Spleen (tissue), 11 donors: Measurements from ENCODE around the gene ZNF513. TPM values are rescaled to one million over a fixed set of nuclear protein-coding genes. Genes with fewer than 3 reads are reported as not detected.

ENCODE experiments used
- DNase-seq: peaks from one replicate; pipeline ENCODE4 v3.0.0-alpha.2; 2020
- H3K27ac ChIP-seq, 8 donors: fragments of 200-600 bp; sonication (generic) in 7 of 8; 1 replicate in 4 of 8; 2 replicates in 4 of 8; pipeline versions ENCODE4 v1.5.0 to v1.8.0; 2016 to 2021; ENCODE audit warnings: inconsistent platforms in 4 of 8, mild to moderate bottlenecking in 4 of 8, moderate library complexity in 1 of 8
- H3K27me3 ChIP-seq, 7 donors: fragments of 200-600 bp; sonication (generic) in 6 of 7; replicated peaks in 1 of 7; 1 replicate in 4 of 7; 2 replicates in 3 of 7; pipeline versions ENCODE4 v1.5.0 to v1.8.0; 2016 to 2021; ENCODE audit warnings: inconsistent platforms in 3 of 7, mild to moderate bottlenecking in 1 of 7
- H3K36me3 ChIP-seq, 6 donors: fragments of 200-600 bp; sonication (generic) in 5 of 6; 1 replicate in 4 of 6; 2 replicates in 2 of 6; pipeline versions ENCODE4 v1.5.0 to v1.8.0; 2016 to 2021; ENCODE audit warnings: inconsistent platforms in 2 of 6
- H3K4me1 ChIP-seq, 6 donors: fragments of 200-600 bp; sonication (generic) in 5 of 6; 1 replicate in 3 of 6; 2 replicates in 3 of 6; pipeline versions ENCODE4 v1.5.0 to v1.8.0; 2016 to 2021; ENCODE audit warnings: inconsistent platforms in 3 of 6
- H3K4me3 ChIP-seq, 8 donors: fragments of 200-600 bp; sonication (generic) in 7 of 8; 1 replicate in 4 of 8; 2 replicates in 4 of 8; pipeline versions ENCODE4 v1.5.0 to v1.8.0; 2016 to 2021; ENCODE audit warnings: inconsistent platforms in 4 of 8, mild to moderate bottlenecking in 4 of 8, moderate library complexity in 2 of 8
- H3K9me3 ChIP-seq, 8 donors: fragments of 200-600 bp; sonication (generic) in 7 of 8; 1 replicate in 4 of 8; 2 replicates in 4 of 8; pipeline versions ENCODE4 v1.5.0 to v1.8.0; 2016 to 2021; ENCODE audit warnings: inconsistent platforms in 4 of 8
- POLR2A ChIP-seq, 3 donors: fragments of 450-650 bp; IDR thresholded peaks; one replicate each; pipeline ENCODE4 v1.5.1; 2017; ENCODE audit warnings: antibody characterized with exemption in 3 of 3, mild to moderate bottlenecking in 1 of 3
- POLR2AphosphoS5 ChIP-seq, 3 donors: sonication (generic); formaldehyde crosslinking; IDR thresholded peaks; one replicate each; pipeline ENCODE4 v1.5.1; 2017; ENCODE audit warnings: antibody characterized with exemption in 3 of 3
- WGBS, 5 donors: extraction: QIAGEN DNeasy Blood & Tissue Kit in 3 of 5; methylation state at CpG; one replicate each; pipeline versions ENCODE4 v1.1.5 to v1.1.7; 2013 to 2018; 5-methylcytosine and 5-hydroxymethylcytosine counted together
- intact Hi-C: fragments of 100-400 bp; cut with DNase I; formaldehyde crosslinking; loops from one replicate; pipeline ENCODE4 v1.15.0; 2023; ENCODE audit warnings: low total_unique reads
- polyA plus RNA-seq, 3 donors: library from polyadenylated mRNA; stranded (reverse); fragments of 200-250 nt; gene quantifications; one replicate each; pipeline ENCODE4 v1.2.1, GENCODE V29; 2013
- total RNA-seq, 7 donors: library from RNA; depleted of rRNA in 3 of 7; stranded (reverse); fragments of >200 nt in 3 of 7; fragmentation: NEBNext Ultra II Directional in 4 of 7; extraction: Animal tissue kit (Norgen Biotek cat#: 25700) in 4 of 7; gene quantifications; one replicate each; pipeline versions ENCODE4 v1.1.0 to v1.2.1, GENCODE V29; 2016 to 2021
- TF ChIP-seq, protein P1 (sequence below), 11 experiments: fragments of 200-600 bp in 7 of 11; fragments of 450-650 bp in 4 of 11; sonication (generic) in 4 of 11; IDR thresholded peaks in 8 of 11; conservative IDR thresholded peaks in 3 of 11; 1 replicate in 7 of 11; 2 replicates in 4 of 11; pipeline versions ENCODE4 v1.4.0 to v1.8.0; 2016 to 2021; ENCODE audit warnings: antibody characterized with exemption in 11 of 11, inconsistent platforms in 4 of 11, mild to moderate bottlenecking in 1 of 11
- donor health status: healthy with polysubstance abuse.
- donor health status: DM: no; HTN: no; CAD: no; lungs with moderate emphysema.
- donor health status: DM: no; HTN: no; CAD: no.
- donor health status: Bipolar disorder and iron deficiency.
- donor health status: healthy.
- donor health status: DM: no; HTN: no; CAD: no.
- donor health status: DM: yes; HTN: yes; CAD: no.

The ZNF513 gene
- total and polyA plus RNA-seq, 10 donors = 13.6 to 29.0 (median 18.6) TPM

GRCh38 chr2:27412419-27413152 is 32.1 kb upstream of the ZNF513 start:
- WGBS, 5 donors = 86 to 95% (median 90%) methylated on average over 9 of the region's 9 CpGs
- H3K9me3 ChIP-seq = no peaks in the 10 kb centered on the region

DNA sequence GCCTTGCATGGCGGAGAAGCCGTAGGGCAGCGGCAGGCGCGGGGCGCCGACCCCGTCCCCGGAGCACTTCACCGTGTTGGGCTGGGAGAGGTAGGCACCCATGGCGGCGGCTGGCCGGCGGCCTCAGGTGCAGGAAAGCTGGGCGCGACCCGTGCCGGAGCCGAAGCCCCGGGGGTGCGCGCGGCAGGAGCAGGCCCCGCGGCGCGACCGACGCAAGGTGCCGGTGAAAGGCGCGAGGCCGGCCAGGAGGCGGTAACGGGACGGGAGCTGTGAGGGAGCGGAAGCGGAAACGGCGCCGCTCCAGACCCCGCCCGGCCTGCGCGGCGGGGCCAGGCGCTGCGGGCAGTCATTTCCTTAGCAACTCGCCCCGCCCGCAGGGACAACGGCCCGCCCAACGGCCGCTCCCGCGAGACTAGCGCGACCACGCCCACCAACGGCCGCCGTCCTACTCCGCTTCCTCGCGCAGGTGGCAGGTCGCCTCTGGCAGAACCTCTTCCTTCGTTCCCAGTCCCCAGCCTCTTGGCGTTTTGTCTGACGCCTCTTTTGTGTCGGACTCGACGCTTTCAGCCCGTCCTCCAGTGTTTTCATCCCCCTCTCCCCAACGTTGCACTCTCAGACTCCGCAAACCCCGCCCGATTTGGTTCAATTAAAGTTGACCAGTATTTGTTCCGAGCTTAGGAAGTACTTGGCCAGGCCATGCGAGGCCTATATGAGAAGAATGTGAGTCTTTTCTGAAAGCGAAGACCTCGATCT is 29.0 kb upstream of the ZNF513 start, which contains the start of gene PPM1G:
Gene PPM1G, minus strand, starts transcription at position 271 of the 753 bp plus-strand sequence. Its CDS starts 169 bp downstream, at position 102.
- Histone ChIP-seq H3K9me3 (no peaks in the 10 kb centered on the region), H3K4me3 (peak within 1 kb of the TSS; percentile 88 to 100 (median 99)), H3K27ac (peak within 1 kb of the TSS; percentile 80 to 94 (median 89)), H3K36me3 (peaks cover 0 to 27% (median 2%) of the 10 kb centered on the region in 6 donors), H3K4me1 (peaks cover 15 to 54% (median 39%) of the 10 kb centered on the region in 6 donors), H3K27me3 (no peaks in the 10 kb centered on the region)
- DNase-seq = peak; percentile 99
- intact Hi-C loops = no loop called here
- TF ChIP-seq POLR2AphosphoS5 (IDR thresholded peaks at IDR 0.05) (peak; percentile 94 to 96 (median 95)), POLR2A (IDR thresholded peaks at IDR 0.05) (no peak)
- TF ChIP-seq, protein P1, sequence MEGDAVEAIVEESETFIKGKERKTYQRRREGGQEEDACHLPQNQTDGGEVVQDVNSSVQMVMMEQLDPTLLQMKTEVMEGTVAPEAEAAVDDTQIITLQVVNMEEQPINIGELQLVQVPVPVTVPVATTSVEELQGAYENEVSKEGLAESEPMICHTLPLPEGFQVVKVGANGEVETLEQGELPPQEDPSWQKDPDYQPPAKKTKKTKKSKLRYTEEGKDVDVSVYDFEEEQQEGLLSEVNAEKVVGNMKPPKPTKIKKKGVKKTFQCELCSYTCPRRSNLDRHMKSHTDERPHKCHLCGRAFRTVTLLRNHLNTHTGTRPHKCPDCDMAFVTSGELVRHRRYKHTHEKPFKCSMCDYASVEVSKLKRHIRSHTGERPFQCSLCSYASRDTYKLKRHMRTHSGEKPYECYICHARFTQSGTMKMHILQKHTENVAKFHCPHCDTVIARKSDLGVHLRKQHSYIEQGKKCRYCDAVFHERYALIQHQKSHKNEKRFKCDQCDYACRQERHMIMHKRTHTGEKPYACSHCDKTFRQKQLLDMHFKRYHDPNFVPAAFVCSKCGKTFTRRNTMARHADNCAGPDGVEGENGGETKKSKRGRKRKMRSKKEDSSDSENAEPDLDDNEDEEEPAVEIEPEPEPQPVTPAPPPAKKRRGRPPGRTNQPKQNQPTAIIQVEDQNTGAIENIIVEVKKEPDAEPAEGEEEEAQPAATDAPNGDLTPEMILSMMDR (IDR thresholded peaks at IDR 0.05 in 8 of 11, conservative IDR thresholded peaks at IDR 0.05 in 3 of 11) = peak in 6 of 11 experiments; percentile 14 to 52 (median 40)
- 1 to 3% (median 2%) methylated on average over 50 to 82 of the region's 82 CpGs for WGBS, 5 donors

More at GRCh38 chr2:27412419-27413152, 32.1 kb upstream of the ZNF513 start:
- Histone ChIP-seq H3K27me3 (no peaks in the 10 kb centered on the region), H3K36me3 (peaks cover 0 to 2% (median 0%) of the 10 kb centered on the region in 6 donors), H3K4me3 (no peak overlapping the region), H3K27ac (no peak overlapping the region), H3K4me1 (peaks cover 12 to 23% (median 21%) of the 10 kb centered on the region in 6 donors)
- no peak for TF ChIP-seq POLR2A (IDR thresholded peaks at IDR 0.05)
- TF ChIP-seq, protein P1 (IDR thresholded peaks at IDR 0.05 in 8 of 11, conservative IDR thresholded peaks at IDR 0.05 in 3 of 11) = no peak
- no peak for TF ChIP-seq POLR2AphosphoS5 (IDR thresholded peaks at IDR 0.05)
- no peak for DNase-seq
- intact Hi-C loops = no loop called here

GRCh38 chr2:27408601-27409320 is 28.2 kb upstream of the ZNF513 start:
- TF ChIP-seq, protein P1 (IDR thresholded peaks at IDR 0.05 in 8 of 11, conservative IDR thresholded peaks at IDR 0.05 in 3 of 11) = no peak
- TF ChIP-seq POLR2AphosphoS5 (IDR thresholded peaks at IDR 0.05) (no peak), POLR2A (IDR thresholded peaks at IDR 0.05) (no peak)
- peaks cover 15 to 59% (median 41%) of the 10 kb centered on the region in 6 donors for H3K4me1 ChIP-seq
- no peaks in the 10 kb centered on the region for H3K9me3 ChIP-seq
- peaks cover 0 to 32% (median 2%) of the 10 kb centered on the region in 6 donors for H3K36me3 ChIP-seq
- H3K27me3 ChIP-seq = no peaks in the 10 kb centered on the region
- DNase-seq = no peak
- intact Hi-C loops = no loop called here
- WGBS, 5 donors = 0 to 2% (median 0%) methylated on average over 27 to 33 of the region's 33 CpGs
- H3K4me3 ChIP-seq = peak overlapping the region; percentile 88 to 100 (median 99)
- H3K27ac ChIP-seq = peak overlapping the region; percentile 80 to 94 (median 89)
